ENCODE measurements around the gene MAML1.

- TF ChIP-seq POLR2A (IDR thresholded peaks at IDR 0.05) = no peak
- TF ChIP-seq CTCF (IDR thresholded peaks at IDR 0.05) = no peak
These were observed 2.9 kb upstream of the MAML1 start for GRCh38 chr5:179729727-179730126.
